ENCODE results near the gene SEBOX.

The SEBOX gene

DNA sequence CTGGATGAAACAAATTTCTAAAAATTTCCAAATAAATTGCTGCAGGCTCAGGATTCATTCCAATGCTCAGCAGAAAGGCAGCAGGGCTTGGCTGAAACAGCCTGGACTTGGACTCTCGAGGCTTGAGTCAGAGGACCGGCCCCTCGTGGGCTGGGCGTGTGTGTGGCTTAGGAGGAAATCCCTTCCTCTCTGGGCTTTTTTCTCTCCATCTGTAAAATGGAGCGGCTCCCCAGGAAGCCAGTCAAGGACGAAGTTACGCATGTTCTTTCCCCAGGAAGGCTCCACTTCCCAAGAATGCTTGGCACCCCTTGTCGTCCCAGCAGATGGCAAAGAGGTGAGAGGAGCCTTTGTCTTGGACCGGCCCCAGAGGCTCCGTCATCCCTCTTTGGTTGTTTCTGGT, 27.5 kb upstream of the SEBOX start:
- no peak for DNase-seq

DNA sequence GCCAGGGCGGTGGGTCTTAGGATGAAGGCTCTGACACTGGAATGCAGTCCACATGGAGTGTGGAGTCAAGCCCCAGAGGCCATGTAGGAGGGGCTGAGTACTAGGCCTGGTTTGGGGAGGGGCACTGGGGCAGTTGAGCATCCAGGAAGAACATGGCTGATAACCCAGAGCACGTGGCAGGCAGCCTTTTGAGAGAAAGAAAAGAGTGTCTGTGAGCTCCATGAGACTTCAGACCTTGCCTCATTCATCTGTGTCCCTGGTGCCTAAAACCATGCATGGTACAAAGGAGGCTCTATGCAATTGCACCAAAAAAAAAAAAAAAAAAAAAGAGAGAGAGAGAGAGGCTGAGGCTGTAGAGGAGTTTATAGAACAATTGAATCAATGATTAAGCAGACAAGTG, 26.4 kb upstream of the SEBOX start:
- no peak for DNase-seq

DNA sequence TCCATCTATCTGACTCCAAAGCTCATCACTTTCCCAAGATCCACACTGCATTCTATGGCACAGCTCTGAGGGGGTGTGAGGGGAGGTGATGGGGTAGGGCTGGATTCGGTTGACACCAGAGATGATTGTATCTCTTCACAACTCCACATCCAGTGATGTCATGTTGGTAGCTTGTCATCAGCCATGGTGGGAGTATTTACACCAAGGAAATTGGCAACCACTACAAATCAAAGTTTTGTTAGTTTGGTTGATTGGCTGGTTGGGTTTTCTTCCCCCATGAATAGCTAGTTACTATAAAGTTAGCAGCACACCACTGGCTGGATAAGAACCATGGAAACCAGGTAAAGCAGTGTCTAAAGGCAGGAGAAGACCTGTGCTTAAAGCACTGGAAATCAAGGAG, 26.0 kb upstream of the SEBOX start:
- no peak for DNase-seq

DNA sequence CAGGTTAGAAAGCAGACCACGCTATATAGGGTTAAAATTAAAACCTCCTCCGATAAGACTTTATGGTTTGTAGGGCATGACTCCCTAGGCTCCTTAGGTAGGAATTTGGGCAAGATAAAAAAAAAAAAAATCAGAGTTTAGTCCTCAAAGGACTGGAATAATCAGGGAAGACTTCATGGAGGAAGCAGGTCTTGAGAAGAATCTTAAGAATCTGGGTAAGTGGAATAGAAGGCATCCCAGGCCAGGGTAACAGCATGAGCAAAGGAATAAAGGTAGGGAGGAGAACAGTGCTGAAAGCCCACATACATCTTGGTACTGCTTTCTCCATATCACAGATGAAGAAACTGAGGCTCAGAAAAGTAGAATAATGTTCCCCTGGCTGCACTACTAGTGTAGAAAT, 25.6 kb upstream of the SEBOX start:
- DNase-seq, result no peak

DNA sequence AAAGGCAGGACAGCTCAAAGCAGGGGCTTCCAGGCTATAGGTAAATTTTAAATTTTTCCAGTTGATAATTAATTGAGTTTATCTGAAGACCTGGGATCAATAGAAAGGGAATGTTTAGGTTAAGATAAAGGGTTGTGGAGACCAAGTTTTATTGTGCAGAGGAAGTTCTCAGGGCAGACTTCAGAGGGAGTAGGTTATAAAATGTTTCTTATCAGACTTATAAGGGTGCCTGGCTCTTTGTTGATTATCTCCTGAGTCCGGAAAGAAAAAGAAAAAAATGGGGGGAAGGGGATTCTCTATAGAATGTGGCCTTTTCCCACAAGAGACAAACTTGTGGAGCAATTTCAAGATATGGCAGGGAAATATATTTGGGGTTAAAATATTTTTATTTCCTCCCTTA, 25.1 kb upstream of the SEBOX start:
- no peak for DNase-seq

DNA sequence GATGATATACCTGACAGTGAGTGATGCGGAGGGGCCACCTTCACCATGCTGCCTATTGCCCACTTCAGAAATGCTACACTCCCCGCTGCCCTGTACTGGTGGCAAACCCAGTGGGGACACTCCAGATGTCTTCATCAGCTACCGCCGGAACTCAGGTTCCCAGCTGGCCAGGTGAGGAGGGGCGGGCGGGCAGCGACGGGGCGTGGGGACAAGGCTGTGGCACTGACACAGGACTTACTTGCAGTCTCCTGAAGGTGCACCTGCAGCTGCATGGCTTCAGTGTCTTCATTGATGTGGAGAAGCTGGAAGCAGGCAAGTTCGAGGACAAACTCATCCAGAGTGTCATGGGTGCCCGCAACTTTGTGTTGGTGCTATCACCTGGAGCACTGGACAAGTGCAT, 23.1 kb upstream of the SEBOX start:
- no peak for DNase-seq

DNA sequence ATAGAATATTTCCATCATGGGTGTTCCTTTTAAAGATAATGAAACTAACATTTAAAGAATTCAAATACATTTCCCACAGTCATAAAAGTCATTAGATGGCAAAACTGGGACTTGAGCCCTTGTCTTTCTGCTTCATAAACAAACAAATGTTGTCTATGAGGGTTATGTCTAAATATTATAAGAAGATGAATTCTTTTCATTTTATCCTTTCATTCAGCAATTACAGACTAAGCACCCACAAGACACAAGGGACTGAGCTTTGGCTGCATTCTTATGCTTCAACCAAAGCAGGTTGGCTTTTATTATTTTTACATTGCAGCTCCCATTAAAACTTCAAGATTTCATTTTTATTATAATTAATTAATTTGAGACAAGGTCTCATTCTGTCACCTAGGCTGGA, 21.4 kb upstream of the SEBOX start:
- no peak for DNase-seq

DNA sequence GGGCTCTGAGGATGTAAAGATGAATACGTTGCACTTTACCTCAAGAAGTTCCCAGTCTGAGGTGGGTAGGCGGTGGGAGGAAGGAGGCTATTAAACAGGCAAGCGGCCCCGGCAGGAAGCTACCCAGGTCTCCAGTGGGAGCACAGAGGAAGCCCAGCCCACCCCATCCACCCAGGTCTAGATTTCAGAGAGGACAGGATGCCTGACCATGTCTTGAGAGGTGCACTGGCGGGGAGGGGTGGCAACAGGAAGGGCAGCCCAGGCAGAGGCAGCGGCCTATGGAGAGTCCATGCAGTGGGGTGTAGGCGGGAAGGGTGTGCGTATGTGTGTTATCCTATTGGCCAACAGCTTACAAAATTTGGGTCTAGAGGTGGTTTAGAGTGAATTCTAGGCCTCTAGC, 20.4 kb upstream of the SEBOX start:
- DNase-seq, result no peak

DNA sequence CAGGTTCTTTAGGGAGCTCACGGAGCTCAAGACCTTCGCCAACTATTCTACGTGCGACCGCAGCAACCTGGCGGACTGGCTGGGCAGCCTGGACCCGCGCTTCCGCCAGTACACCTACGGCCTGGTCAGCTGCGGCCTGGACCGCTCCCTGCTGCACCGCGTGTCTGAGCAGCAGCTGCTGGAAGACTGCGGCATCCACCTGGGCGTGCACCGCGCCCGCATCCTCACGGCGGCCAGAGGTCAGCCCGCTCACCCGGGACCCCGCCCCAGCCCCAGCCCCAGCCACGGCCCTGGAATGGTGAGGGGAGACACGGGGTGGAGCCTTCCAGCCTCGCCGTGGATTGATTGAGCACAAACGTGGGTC, 20.0 kb upstream of the SEBOX start:
- DNase-seq, result no peak

DNA sequence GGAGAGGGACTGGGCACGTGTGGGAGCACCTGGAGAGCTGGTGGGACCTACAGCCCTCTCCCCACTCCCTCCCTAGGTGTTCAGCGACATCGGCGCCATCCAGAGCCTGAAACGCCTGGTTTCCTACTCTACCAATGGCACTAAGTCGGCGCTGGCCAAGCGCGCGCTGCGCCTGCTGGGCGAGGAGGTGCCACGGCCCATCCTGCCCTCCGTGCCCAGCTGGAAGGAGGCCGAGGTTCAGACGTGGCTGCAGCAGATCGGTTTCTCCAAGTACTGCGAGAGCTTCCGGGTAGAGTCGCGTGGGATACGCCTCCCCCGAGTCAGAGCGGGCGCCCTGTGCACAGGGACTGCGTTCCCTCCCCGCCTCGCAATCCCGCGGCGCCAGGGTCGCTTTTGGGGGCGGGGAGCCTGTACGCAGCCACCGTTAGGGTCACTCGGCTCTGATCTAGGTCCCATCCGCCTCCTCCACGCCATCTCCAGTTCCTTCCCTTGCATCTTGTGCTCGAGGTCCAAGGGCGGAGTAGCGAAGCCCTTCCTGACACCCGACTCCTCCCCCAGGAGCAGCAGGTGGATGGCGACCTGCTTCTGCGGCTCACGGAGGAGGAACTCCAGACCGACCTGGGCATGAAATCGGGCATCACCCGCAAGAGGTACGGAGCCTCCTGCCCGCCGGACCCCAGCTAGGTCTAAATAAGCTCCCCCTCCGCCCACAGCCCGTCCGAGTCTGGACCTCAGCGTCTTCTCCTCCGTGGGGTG, 19.5 kb upstream of the SEBOX start:
- DNase-seq, result peak; percentile 28 to 46 (median 34)

DNA sequence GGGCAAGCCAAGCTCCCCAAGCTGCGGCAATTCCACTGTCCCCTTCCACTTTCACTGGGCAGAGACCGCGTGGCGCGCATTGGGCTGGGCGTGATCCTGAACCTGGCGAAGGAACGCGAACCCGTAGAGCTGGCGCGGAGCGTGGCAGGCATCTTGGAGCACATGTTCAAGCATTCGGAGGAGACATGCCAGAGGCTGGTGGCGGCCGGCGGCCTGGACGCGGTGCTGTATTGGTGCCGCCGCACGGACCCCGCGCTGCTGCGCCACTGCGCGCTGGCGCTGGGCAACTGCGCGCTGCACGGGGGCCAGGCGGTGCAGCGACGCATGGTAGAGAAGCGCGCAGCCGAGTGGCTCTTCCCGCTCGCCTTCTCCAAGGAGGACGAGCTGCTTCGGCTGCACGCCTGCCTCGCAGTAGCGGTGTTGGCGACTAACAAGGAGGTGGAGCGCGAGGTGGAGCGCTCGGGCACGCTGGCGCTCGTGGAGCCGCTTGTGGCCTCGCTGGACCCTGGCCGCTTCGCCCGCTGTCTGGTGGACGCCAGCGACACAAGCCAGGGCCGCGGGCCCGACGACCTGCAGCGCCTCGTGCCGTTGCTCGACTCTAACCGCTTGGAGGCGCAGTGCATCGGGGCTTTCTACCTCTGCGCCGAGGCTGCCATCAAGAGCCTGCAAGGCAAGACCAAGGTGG, 16.3 kb upstream of the SEBOX start:
- no peak for DNase-seq

DNA sequence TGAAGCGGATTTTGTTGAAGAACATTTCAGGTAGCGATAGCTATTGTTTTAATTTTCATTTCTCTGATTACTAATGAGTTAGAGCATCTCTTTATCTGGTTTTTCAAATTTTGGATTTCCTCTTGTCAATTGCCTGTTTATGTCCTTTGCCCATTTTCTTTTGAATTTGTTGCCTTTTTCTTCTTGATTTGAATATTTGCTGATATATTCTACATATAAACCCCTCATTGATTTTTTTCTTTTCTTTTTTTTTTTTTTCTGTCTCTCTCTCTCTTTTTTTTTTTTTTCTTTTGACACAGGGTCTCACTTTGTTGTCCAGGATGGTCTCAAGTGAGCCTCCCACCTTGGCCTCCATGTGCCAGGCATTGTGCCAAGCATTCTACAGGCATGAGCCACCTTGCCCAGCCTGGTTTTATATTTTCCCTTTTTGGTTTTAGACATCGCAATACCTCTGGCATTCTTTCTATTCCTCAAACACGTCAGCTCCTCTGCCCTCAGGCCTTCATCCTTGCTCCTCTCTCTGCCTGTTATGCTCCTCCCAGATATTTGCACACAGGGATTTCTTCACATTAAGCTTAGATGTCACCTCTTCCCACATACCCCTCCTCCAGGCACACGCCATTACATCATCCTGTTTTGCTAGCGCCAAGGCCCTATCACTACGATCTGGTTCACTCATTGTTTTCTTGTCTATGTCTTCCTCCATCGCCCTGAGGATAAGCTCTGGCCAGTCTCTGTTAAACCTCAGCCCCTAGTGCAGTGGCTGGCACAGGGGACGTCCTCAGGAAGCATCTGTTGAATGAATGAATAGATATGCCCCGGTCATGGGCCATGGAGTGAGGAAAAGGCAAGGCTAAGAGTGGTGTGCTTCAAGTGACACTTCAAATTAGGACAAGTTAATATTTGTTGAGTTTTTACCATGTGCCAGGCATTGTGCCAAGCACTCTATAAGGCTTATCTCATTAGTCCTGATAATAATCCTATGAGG, 15.1 kb upstream of the SEBOX start:
- DNase-seq, result no peak

DNA sequence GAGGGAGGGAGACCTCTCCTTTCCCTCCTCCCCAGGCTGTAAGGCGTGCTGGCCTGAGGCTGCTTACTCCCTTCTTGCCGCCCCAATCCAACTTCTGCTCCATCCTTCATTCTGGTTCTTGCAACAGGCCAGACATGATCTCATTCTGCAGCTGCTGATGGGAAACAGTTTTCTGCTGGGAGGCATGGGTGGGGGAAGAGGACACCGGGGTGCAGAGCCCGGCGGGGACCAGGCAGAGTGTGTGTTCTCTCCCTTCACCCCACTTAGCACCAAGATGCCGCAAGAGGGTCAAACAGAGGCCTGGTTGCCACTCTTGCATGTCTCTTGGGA, 7.9 kb upstream of the SEBOX start:
- no peak for DNase-seq

DNA sequence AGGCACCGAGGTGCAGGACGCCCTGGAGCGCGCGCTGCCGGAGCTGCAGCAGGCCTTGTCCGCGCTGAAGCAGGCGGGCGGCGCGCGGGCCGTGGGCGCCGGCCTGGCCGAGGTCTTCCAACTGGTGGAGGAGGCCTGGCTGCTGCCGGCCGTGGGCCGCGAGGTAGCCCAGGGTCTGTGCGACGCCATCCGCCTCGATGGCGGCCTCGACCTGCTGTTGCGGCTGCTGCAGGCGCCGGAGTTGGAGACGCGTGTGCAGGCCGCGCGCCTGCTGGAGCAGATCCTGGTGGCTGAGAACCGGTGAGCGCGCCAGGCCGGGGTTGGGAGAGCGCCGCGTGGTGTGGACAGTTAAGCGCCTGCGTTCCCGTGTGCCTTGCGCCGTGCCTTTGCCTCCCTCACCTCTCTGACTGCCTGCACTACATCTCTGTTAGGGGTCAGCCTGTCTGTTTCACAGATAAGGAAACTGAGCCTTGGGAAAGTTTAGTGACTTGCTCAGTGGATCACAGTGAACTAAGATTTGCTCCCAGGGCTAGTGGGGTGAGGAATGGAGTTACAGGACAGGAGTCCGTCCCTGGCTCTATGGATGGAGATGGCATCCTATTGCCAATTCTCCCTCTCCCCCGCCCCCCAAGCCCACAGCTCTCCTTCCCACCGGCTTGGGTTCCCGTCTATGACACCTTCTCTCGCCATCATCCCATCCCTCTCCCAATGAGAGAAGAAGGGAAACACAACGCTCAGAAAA, 7.4 kb upstream of the SEBOX start:
- DNase-seq, result no peak

DNA sequence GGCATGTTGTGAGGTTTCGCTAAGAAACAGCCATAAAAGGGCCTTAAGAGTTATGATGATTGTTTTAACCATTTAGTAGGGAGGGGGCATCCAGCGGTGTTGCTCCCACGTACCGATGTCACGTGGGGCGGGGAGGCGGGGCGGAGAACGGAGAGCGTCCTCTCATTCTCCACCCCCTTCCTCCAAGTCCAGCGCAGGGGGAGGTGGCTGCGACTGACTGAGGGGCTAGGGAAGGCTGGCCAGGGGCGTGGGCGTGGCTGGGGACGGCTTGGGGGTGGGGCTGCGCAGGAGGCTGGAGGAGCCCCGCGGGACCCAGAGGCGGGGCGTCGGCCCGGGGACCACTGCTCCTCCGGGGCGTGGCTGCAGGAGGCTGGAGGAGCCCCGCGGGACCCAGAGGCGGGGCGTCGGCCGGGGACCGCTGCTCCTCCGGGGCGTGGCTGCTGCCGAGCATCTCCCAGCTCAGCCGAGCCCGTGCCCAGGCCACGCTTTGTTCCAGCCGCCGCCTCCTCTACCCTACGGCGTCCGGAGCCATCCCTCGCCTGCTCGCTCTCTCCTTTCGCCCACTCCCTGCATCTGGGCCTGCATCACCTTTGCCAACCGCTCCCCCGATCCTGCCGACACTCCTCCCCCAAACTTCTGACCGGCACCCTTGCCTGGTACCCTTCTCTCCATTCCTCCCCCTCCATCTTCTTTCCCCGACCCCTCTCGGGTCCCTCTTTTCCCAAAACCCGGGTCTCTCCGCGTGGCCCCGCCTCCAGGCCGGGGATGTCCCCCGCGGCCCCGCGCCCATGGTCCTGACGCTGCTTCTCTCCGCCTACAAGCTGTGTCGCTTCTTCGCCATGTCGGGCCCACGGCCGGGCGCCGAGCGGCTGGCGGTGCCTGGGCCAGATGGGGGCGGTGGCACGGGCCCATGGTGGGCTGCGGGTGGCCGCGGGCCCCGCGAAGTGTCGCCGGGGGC, 6.5 kb upstream of the SEBOX start, which contains the start of gene SARM1:
Gene SARM1 (plus strand): TSS at position 450 of the 958 bp plus-strand sequence. CDS start 339 bp downstream, at position 789.
- peak; percentile 60 to 70 (median 67) for DNase-seq

DNA sequence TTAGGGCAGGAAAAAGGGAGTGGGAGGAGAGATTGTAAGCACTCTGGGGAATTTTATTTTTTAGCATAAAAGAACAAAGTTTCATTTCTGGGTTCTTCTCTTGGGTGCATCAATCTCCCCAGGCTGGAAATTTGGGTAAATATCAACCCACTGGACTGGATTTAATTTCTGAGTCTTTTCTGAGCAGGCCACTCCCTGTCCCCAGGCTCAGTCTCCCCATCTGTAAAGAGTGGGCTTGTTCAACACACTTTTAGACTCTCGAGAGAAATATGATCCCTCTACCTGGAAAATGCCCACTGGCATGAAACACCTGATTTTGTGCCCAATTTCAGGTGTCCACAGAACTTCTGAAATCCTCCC, 5.7 kb upstream of the SEBOX start:
- no peak for DNase-seq

DNA sequence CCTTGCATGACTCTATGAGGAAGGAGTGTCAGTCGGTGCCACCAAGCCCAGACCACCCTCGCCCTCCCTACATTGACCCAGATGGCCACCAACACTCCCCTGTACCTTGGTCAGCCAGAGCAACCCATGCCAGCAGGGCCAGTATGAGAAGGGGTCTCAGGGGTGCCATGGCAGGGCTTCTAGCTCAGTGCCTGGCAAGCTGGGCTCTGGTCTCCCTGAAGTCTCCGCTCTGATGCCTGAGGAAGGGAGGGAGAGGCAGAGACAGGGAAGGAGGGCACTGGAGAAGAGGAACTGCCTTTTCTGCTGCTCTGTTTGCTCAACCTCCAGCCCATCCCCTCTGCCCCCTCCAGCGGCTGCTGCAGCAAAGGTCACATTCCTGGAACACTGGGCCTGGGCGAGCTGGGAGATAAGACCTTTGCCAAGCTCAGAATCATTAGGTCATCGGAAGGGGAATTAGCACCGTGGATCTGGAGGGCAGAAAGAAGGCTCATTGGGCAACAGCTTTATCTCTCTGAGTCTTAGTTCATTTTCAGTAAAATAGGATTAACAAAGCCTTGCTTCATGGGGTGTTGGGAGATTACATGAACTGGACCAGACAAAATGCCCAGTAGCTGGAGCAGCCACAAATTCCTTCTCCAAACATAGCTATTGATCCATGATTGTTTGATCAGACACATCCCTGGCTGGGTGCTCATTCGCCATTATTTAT, 5.2 kb upstream of the SEBOX start, which contains the start of gene VTN:
Gene VTN (minus strand): TSS at position 273 of the 709 bp plus-strand sequence. CDS start 104 bp downstream, at position 169.
- no peak for DNase-seq

DNA sequence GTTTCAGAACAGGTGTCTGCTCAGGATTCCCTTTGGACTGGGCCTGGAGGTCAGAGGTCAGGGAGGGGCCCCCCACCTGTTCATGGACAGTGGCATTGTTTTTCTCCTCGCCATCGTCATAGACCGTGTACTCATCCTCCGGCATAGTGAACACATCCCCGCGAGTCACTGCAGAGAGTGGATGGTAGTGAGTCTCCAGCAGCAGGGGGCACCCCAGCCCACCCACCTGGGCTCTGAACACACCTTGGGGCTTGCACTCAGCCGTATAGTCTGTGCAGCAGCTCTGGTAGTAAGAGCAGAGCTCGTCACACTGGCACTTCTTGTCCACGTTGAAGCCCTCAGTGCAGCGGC, 4.7 kb upstream of the SEBOX start:
- DNase-seq, result no peak

DNA sequence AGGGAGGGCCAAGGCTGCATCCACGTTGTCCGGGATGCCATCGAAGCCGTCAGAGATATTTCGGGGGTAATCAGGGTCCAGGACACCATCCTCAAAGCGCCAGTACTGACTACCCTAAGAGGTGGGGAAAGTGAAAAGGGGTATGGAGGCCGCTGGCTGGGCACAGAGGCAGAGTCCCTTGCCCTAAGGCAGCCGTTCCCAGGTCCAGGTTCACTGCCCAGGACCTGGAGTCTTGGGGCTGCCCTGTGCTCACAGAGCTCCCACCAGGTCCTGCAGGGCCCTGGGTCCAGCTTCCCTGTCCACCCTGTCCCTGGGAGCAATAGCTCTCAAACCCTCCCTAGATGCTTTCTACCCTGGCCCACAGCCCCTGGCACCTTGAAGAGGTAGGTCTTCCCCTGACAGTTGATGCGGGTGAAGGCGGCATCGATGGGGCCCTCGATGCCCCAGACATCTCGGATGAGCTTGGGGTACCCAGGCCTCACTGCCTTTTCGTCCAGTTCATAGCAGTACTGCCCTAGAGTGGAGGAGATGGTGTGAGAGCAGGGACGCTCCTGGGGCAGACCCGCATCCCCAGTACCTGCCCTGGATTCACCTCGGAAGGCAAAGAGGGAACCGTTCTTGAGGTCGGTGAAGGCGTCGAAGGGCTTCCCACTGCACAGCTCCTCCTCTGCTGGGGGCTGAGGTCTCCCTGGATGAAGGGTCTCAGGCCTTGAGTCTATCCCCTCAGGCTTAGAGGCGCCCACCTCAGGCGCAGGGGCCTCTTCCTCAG, 4.1 kb upstream of the SEBOX start:
- DNase-seq, result no peak

DNA sequence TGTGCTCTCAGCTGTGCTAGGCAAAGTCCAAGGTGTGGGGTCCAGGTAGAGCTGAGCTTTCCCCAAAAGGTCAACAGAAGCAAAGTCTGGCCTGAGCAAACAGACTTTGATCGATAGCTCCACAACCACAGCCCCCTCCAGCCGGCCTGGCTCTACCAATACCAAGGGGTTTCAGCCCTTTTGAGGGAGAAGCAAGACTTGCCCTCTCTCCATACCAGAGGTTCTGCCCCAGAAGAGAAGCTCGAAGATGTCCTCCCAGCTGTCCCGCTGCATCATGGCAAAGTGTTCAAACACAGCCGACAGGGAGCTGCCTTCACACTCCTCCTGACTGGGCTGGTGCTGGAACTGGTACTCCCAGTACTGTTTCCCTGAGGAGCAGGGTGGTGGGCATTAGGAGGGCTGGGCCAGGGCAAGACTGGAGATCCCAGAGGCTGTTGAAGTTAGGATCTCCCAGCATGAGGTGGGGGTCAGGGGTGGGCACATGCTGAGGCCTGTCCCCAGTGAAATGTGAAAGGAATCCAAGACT, 3.4 kb upstream of the SEBOX start:
- no peak for DNase-seq
